ENCODE data around the gene EDN1. TPM values are rescaled to one million over a fixed set of nuclear protein-coding genes. Genes with fewer than 3 reads are reported as not detected.

EDN1 gene
- total and polyA plus RNA-seq, 10 of the 15 experiments (the other 5 are each of a cell fraction or from before 2014, with no cell fraction given), result 2.0 to 6.6 (median 3.1) TPM

GRCh38 chr6:12327988-12328387 is 37.8 kb downstream of the EDN1 start:
- no peak overlapping the region for H2AFZ ChIP-seq (ENCODE audit: control insufficient read depth, low read depth, low read length)
- ChIA-PET RAD21 (ENCODE audit: unreplicated experiment) (interaction anchor here (1.2 kb wide), 1 partner anchor 38 kb away, joined by 5 read pairs; the partner anchor contains the start of gene EDN1), POLR2A (interaction anchor here (1.0 kb wide), 1 partner anchor 32 kb away, joined by 4 read pairs; no protein-coding TSS in a partner anchor), SMC1A (ENCODE audit: uncharacterized antibody, unreplicated experiment) (interaction anchor here (0.8 to 2.3 kb wide), 3 partner anchors 17 to 154 kb away, joined by 3 to 10 read pairs (median 3); no protein-coding TSS in a partner anchor), CTCF (interaction anchor here (1.4 to 2.0 kb wide), 2 partner anchors 17 to 31 kb away, joined by 6 read pairs; no protein-coding TSS in a partner anchor)
- BruUV-seq (replicated peaks), result no TSS peak
- no peaks in the 10 kb centered on the region for H3K79me2 ChIP-seq (ENCODE audit: control insufficient read depth, insufficient read depth, low read length)
- H3K36me3 ChIP-seq (ENCODE audit: control insufficient read depth in 2 of 2, insufficient read depth in 2 of 2, low read length in 1 of 2), result no peaks in the 10 kb centered on the region
- FAIRE-seq, result no peak
- no peaks in the 10 kb centered on the region for H3K27me3 ChIP-seq (replicated peaks in 1 of 2; ENCODE audit: control insufficient read depth in 2 of 2, insufficient read depth in 2 of 2, low read length in 1 of 2)
- WGBS (ENCODE audit: insufficient coverage, insufficient replicate concordance, low lambda C conversion rate, missing lambda C conversion rate), result 35% methylated on average over 4 of the region's 4 CpGs
- H3K27ac ChIP-seq (ENCODE audit: control insufficient read depth, insufficient read depth), result no peak overlapping the region
- in situ Hi-C loops (cut with MboI) (no loop called here), intact Hi-C loops (cut with micrococcal nuclease; ENCODE audit: unreplicated experiment) (no loop called here)
- ATAC-seq, result no peak
- no peaks in the 10 kb centered on the region for H3K4me1 ChIP-seq (ENCODE audit: control insufficient read depth, insufficient read depth, low read length)
- no peaks in the 10 kb centered on the region; the same call in 2 of the 3 replicates for H3K9me3 ChIP-seq (replicated peaks; ENCODE audit: control insufficient read depth, insufficient read depth, low read length)
- H3K4me2 ChIP-seq (ENCODE audit: control insufficient read depth, insufficient read depth), result no peak overlapping the region
- no peak for DNase-seq (ENCODE audit: low read depth, low spot score)
- no peak for TF ChIP-seq IRF4 (IDR thresholded peaks at IDR 0.05; ENCODE audit: low read depth, low read length)
- TF ChIP-seq SRF (IDR thresholded peaks at IDR 0.05; ENCODE audit: low read depth in 2 of 2, low read length in 2 of 2), result no peak
- TF ChIP-seq CEBPZ (IDR thresholded peaks at IDR 0.05; ENCODE audit: low read depth, low read length), result no peak
- TF ChIP-seq USF2 (IDR thresholded peaks at IDR 0.05; ENCODE audit: borderline replicate concordance, low read depth, low read length), result no peak
- TF ChIP-seq TBL1XR1 (IDR thresholded peaks at IDR 0.05; ENCODE audit: low read depth, low read length), result no peak
- no peak for TF ChIP-seq ZBTB4 (CRISPR knock-in tag; IDR thresholded peaks at IDR 0.05)
- TF ChIP-seq ESRRA (IDR thresholded peaks at IDR 0.05; ENCODE audit: low read length), result no peak
- no peak for TF ChIP-seq STAT1 (conservative IDR thresholded peaks at IDR 0.05)
- no peak for TF ChIP-seq KLF5 (IDR thresholded peaks at IDR 0.05; ENCODE audit: partially characterized antibody)
- no peak for TF ChIP-seq SIN3A (IDR thresholded peaks at IDR 0.05; ENCODE audit: low read depth, low read length)
- no peak for TF ChIP-seq KDM1A (IDR thresholded peaks at IDR 0.05; ENCODE audit: borderline replicate concordance)
- TF ChIP-seq CREB1 (IDR thresholded peaks at IDR 0.05; ENCODE audit: low read depth), result no peak
- TF ChIP-seq PKNOX1 (IDR thresholded peaks at IDR 0.05), result no peak
- no peak overlapping the region for H3K9ac ChIP-seq (ENCODE audit: control insufficient read depth, insufficient read depth, low read length)
- H4K20me1 ChIP-seq (ENCODE audit: control insufficient read depth, insufficient read depth), result no peaks in the 10 kb centered on the region
- H3K4me3 ChIP-seq, result no peak overlapping the region
